ENCODE results near the gene SPINK5. TPM values are rescaled to one million over a fixed set of nuclear protein-coding genes. Genes with fewer than 3 reads are reported as not detected.

The SPINK5 gene
- polyA plus RNA-seq, 3 donors = not detected

GRCh38 chr5:148163345-148163744 is 99.6 kb downstream of the SPINK5 start:
- H3K9ac ChIP-seq (ENCODE audit: insufficient read depth, low read length, poor library complexity, severe bottlenecking) = no peak overlapping the region
- no peaks in the 10 kb centered on the region for H3K4me1 ChIP-seq (ENCODE audit: control insufficient read depth in 1 of 2, insufficient read depth in 2 of 2, low read length in 2 of 2)
- H4K20me1 ChIP-seq (ENCODE audit: insufficient read depth, low read length) = no peaks in the 10 kb centered on the region
- no CpG with 5 or more reads among the region's 1 CpG for WGBS (ENCODE audit: insufficient coverage)
- H3K4me3 Mint-ChIP-seq = no peak overlapping the region
- H3K9me3 Mint-ChIP-seq = peaks cover 0 to 6% (median 2%) of the 10 kb centered on the region in 7 donors
- no peak overlapping the region for H3K4me2 ChIP-seq (replicated peaks; ENCODE audit: extremely low read depth, low read length, poor library complexity, severe bottlenecking)
- no peak for TF ChIP-seq CTCF (IDR thresholded peaks at IDR 0.05)
- peaks cover 0 to 2% (median 0%) of the 10 kb centered on the region in 3 donors for H3K27me3 Mint-ChIP-seq (ENCODE audit: low read depth in 3 of 3)
- no peak for DNase-seq
- no peaks in the 10 kb centered on the region for H3K27me3 ChIP-seq (ENCODE audit: control insufficient read depth in 2 of 2, insufficient read depth in 2 of 2, low read length in 2 of 2)
- no peak overlapping the region for H2AFZ ChIP-seq (ENCODE audit: insufficient read depth, low read depth, low read length, poor library complexity, severe bottlenecking)
- H3K4me1 Mint-ChIP-seq = no peaks in the 10 kb centered on the region
- H3K36me3 ChIP-seq (replicated peaks in 1 of 2; ENCODE audit: control insufficient read depth in 1 of 2, insufficient read depth in 2 of 2, low read length in 2 of 2) = no peaks in the 10 kb centered on the region
- no peaks in the 10 kb centered on the region for H3K36me3 Mint-ChIP-seq
- no peak overlapping the region for H3K27ac ChIP-seq (ENCODE audit: low read depth in 1 of 2, low read length in 2 of 2)
- no peak overlapping the region for H3K4me3 ChIP-seq (replicated peaks in 1 of 3; ENCODE audit: low read depth in 2 of 3, low read length in 3 of 3)
- H3K79me2 ChIP-seq (ENCODE audit: insufficient read depth, low read length) = no peaks in the 10 kb centered on the region
- no peak overlapping the region for H3K27ac Mint-ChIP-seq
- H3K9me3 ChIP-seq (replicated peaks in 1 of 2; ENCODE audit: control insufficient read depth in 1 of 2, insufficient read depth in 1 of 2, low read length in 2 of 2) = no peaks in the 10 kb centered on the region
- intact Hi-C loops (cut with micrococcal nuclease) = no loop called here

- H3K27me3 Mint-ChIP-seq (ENCODE audit: low read depth in 3 of 3) = peaks cover 0 to 2% (median 0%) of the 10 kb centered on the region in 3 donors
Measured at GRCh38 chr5:148166550-148167283, 102.9 kb downstream of the SPINK5 start.

More at GRCh38 chr5:148166550-148167283, 102.9 kb downstream of the SPINK5 start:
- no peak overlapping the region for H3K9ac ChIP-seq (ENCODE audit: insufficient read depth, low read length, poor library complexity, severe bottlenecking)
- H3K9me3 ChIP-seq (replicated peaks in 1 of 2; ENCODE audit: control insufficient read depth in 1 of 2, insufficient read depth in 1 of 2, low read length in 2 of 2) = no peaks in the 10 kb centered on the region
- Mint-ChIP-seq H3K9me3 (peaks cover 0 to 6% (median 2%) of the 10 kb centered on the region in 7 donors), H3K36me3 (no peaks in the 10 kb centered on the region), H3K27ac (no peak overlapping the region), H3K4me3 (no peak overlapping the region), H3K4me1 (no peaks in the 10 kb centered on the region)
- intact Hi-C loops (cut with micrococcal nuclease) = no loop called here
- no peak overlapping the region for H3K4me2 ChIP-seq (replicated peaks; ENCODE audit: extremely low read depth, low read length, poor library complexity, severe bottlenecking)
- TF ChIP-seq CTCF (IDR thresholded peaks at IDR 0.05) = no peak
- no CpG with 5 or more reads among the region's 4 CpGs for WGBS (ENCODE audit: insufficient coverage)
- no peak overlapping the region for H3K27ac ChIP-seq (ENCODE audit: low read depth in 1 of 2, low read length in 2 of 2)
- no peaks in the 10 kb centered on the region for H3K36me3 ChIP-seq (replicated peaks in 1 of 2; ENCODE audit: control insufficient read depth in 1 of 2, insufficient read depth in 2 of 2, low read length in 2 of 2)
- H3K27me3 ChIP-seq (ENCODE audit: control insufficient read depth in 2 of 2, insufficient read depth in 2 of 2, low read length in 2 of 2) = no peaks in the 10 kb centered on the region
- H3K4me1 ChIP-seq (ENCODE audit: control insufficient read depth in 1 of 2, insufficient read depth in 2 of 2, low read length in 2 of 2) = no peaks in the 10 kb centered on the region
- H4K20me1 ChIP-seq (ENCODE audit: insufficient read depth, low read length) = no peaks in the 10 kb centered on the region
- no peak overlapping the region for H3K4me3 ChIP-seq (replicated peaks in 1 of 3; ENCODE audit: low read depth in 2 of 3, low read length in 3 of 3)
- no peak for DNase-seq
- no peaks in the 10 kb centered on the region for H3K79me2 ChIP-seq (ENCODE audit: insufficient read depth, low read length)
- H2AFZ ChIP-seq (ENCODE audit: insufficient read depth, low read depth, low read length, poor library complexity, severe bottlenecking) = no peak overlapping the region
